G401.6 (cell line): Measurements from ENCODE around the gene DOCK9.

Experiments
- FAIRE-seq: peaks from 2 replicates; lab custom pipeline; 2012; peaks lifted over from hg19 to GRCh38; lab: Jason Lieb, UNC

The DOCK9 gene

GRCh38 chr13:98885600-98885999 is 92.3 kb downstream of the DOCK9 start:
- no peak for FAIRE-seq

DNA sequence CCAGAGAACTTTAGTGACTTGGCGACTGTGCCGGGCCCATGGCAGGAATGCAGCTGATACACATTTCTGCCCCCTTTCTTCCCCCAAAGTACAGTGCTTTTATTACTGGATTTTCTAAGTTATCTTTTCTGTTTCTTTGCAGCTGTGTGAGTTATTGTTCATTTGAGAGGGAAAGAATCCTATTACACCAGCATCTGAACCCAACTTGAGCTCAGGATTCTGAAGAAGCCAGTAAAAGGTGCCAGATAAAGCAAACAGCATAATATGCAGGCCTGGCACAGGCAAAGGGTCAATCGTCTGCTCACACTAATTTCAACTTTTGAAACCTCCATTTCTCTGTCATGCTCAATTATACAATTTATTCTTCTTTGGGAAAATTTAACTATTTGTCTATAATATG is 93.9 kb downstream of the DOCK9 start:
- no peak for FAIRE-seq

DNA sequence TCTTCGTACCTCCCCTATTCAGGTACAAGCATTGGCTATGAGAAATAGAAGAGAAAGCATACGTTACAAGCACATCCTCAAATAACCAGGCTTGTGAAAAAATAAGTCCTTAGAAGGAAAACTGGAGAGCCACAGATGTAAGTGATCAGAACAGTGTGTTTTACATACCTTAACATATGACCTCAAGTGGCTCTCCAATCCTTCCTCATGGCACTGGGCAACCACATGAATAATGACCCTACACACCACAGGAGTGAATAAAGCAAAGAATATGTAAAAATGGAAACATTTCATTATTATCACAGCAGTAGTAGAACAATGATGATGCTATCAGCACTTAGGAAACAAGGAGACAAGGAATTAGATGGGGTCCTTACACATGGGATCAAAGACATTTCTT is 96.5 kb downstream of the DOCK9 start:
- FAIRE-seq, result no peak

DNA sequence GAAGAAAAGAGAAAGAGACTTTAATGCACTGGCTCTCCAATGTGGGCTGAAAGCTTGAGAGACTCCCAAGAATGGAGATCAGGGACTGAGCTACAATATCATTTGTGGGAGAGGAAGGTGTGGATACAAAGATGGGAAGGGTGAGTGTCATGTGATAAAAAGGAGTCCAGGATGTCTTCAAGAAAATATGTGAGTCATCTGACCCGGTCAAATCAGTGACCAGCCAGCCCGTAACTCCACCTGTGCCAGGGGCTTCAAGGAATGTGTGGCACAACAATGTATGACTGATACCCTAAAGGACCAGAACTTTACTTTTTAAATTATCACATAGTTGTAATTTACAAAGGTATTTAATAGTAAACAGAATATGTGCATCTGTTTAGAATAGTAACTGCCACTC is 97.2 kb downstream of the DOCK9 start:
- no peak for FAIRE-seq

GRCh38 chr13:98879957-98880356 is 97.9 kb downstream of the DOCK9 start:
- FAIRE-seq, result no peak

- FAIRE-seq, result no peak
Measured at GRCh38 chr13:98879127-98879520, 98.7 kb downstream of the DOCK9 start.

- FAIRE-seq, result no peak
Measured at GRCh38 chr13:98878486-98879126, 99.3 kb downstream of the DOCK9 start.

DNA sequence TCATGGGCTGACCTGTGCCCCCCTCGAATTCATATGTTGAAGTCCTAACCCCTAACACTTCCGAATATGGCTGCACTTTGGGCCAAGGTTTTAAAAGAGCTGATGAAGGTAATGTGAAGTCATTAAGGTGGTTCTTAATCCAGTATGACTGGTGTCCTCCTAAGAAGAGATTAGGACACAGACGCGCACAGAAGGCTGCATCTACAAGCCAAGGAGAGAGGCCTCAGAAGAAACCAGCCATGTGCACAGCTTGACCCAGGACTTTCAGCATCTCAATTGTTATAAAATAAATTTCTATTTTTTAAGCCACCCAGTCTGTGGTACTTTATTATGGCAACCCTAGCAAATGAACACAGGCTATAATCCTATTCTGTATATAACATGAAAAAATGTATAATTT is 99.9 kb downstream of the DOCK9 start:
- FAIRE-seq, result no peak

DNA sequence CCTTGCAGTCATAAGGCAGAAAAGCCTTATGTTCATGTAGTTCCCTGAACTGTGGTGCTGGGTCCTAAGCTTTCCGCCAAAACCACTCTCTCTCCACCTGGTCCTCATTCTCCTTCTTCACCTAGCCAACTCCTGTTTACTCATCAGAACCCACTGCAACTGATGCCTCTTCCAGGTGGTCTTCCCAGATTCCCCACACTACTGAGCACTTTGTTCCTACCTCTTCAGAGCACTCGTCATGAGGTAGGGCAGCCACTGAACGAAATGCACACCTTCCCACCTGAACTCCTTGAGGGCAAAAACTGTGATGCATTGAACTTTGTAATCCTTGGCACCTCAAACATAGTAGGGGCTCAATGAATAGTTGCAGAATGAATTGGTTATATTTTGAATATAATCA is 100.4 kb downstream of the DOCK9 start:
- no peak for FAIRE-seq

GRCh38 chr13:98875146-98875729 is 102.6 kb downstream of the DOCK9 start:
- no peak for FAIRE-seq

- FAIRE-seq, result no peak
Measured at GRCh38 chr13:98874029-98874397, 103.9 kb downstream of the DOCK9 start.

GRCh38 chr13:98873377-98874028 is 104.4 kb downstream of the DOCK9 start:
- no peak for FAIRE-seq

GRCh38 chr13:98871727-98872126 is 106.1 kb downstream of the DOCK9 start:
- FAIRE-seq, result no peak

- no peak for FAIRE-seq
Measured at GRCh38 chr13:98869408-98870090, 108.3 kb downstream of the DOCK9 start.

GRCh38 chr13:98868932-98869331 is 108.9 kb downstream of the DOCK9 start:
- no peak for FAIRE-seq

DNA sequence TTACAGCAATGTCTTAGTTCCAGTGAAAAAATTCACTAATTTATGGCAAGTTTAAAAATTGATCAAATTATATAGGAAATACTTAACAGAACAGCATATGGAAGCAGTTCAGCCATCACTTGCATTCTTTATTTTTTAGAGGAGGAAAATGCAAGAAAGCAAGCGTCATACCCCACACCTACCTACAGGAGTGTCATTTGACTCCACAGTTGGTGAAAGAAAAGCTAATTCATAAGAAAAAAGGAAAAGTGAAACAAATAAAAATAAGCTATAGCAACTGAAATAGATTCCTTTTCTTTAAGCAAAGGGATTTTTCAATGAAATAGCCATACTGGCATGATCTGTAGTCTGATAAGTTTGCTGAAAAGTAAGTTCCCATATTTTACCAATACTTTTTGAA is 111.0 kb downstream of the DOCK9 start:
- FAIRE-seq, result no peak

DNA sequence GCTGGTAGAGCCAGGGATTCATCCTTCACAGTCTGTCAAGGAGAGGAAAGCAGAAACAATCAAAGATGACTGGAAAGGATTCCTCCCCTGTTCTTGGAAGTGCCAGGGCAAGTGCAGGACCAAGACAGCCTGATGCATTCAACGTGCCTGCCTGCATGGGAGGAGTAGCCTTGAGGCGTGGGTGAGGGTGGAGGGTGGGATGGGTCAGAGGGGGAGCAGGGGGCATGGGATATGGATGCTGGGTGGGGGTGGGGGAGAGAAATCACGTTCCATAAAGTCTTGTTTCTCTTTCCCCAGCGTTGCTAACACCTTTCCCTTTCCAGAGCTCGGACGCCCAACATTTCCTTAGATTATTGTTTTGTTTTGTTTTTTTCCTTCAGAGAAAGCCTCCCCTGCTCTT is 117.4 kb downstream of the DOCK9 start:
- FAIRE-seq, result no peak

GRCh38 chr13:98858191-98858590 is 119.7 kb downstream of the DOCK9 start:
- FAIRE-seq, result no peak

DNA sequence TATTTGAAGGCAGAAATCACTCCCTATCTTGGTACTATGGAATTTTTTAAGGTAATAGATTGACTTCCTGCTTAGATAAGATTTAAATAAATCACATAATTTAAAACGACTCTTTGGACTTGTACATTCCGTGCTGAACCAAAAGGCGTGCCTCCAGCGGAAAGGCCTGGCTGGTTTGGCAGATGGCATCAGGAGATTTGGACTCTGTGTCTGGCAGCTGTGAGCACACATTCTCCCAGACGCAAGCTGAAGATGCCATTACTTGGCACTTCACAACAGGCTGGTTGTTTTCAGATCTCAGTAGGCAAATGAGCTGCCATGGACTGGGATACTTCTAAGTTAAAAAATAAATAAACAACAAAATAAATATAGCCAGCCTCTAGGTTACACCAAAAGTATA is 120.9 kb downstream of the DOCK9 start:
- FAIRE-seq, result no peak

DNA sequence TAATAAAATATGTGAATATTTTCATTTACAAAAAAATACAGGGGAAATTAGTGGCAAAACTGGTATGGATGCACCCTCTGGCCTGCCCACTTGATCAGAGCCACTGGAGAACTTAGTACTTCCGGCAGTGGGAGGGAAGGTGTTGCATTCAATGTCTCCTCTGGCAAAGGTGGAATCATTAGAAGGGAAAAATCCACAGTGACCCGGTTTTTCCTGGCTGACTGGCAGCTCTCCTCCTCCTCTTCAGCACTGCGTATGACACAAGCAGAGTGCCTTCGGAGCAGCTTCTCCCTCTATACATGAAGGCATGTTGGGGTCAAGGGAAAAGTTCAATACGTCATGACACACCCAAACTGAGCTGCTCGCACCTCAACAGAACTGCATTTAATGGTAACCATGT is 123.4 kb downstream of the DOCK9 start:
- FAIRE-seq, result no peak

- FAIRE-seq, result no peak
Measured at GRCh38 chr13:98853771-98854221, 124.1 kb downstream of the DOCK9 start.

GRCh38 chr13:98851276-98851675 is 126.6 kb downstream of the DOCK9 start:
- FAIRE-seq, result no peak

GRCh38 chr13:98848746-98849145 is 129.1 kb downstream of the DOCK9 start:
- no peak for FAIRE-seq
